Activated CD8-positive, alpha-beta memory T cell treated with anti-CD3 and anti-CD28 coated beads, Interleukin-2, amount 10 ng/mL, durations not matched to agents 7 days and 5 days (primary cell): Measurements from ENCODE around the gene UBR1. TPM values are rescaled to one million over a fixed set of nuclear protein-coding genes. Genes with fewer than 3 reads are reported as not detected.
"Not testable (repeated sequence)": the region's sequence is repeated elsewhere in the genome, so short reads cannot be mapped to it uniquely, and the experiment has no call there.

ENCODE experiments used
- ATAC-seq: fragments of 150-1000 bp; cut with Tn5 transposase; one replicate; pipeline ENCODE4 v1.10.0; 2021; ENCODE audit warnings: moderate library complexity
- CTCF ChIA-PET: fragments of 350-600 bp; sonication (Branson Sonifier 250); formaldehyde crosslinking; loops from one replicate; lab custom pipeline; 2021; ENCODE audit warnings: antibody characterized with exemption; lab: Charles Lee
- DNase-seq: peaks from one replicate; pipeline ENCODE4 v3.0.0-alpha.2; 2020
- H3K27ac Mint-ChIP-seq: one replicate; pipeline ENCODE4 v1.8.0; 2021; ENCODE audit warnings: mild to moderate bottlenecking, mixed read lengths
- H3K27me3 Mint-ChIP-seq: one replicate; pipeline ENCODE4 v1.8.0; 2021; ENCODE audit warnings: mixed read lengths
- H3K36me3 Mint-ChIP-seq: one replicate; pipeline ENCODE4 v1.8.0; 2021; ENCODE audit warnings: mild to moderate bottlenecking, mixed read lengths
- H3K4me1 Mint-ChIP-seq: one replicate; pipeline ENCODE4 v1.8.0; 2021; ENCODE audit warnings: mixed read lengths
- H3K4me3 Mint-ChIP-seq: one replicate; pipeline ENCODE4 v1.8.0; 2021; ENCODE audit warnings: mild to moderate bottlenecking, moderate library complexity, mixed read lengths
- H3K9me3 Mint-ChIP-seq: one replicate; pipeline ENCODE4 v1.8.0; 2022; ENCODE audit warnings: low read depth, mixed read lengths
- total RNA-seq, 2 experiments: library from RNA; stranded (reverse); gene quantifications; one replicate each; pipeline ENCODE4 v1.2.3, GENCODE V29; 2021

The UBR1 gene
- total RNA-seq, 2 experiments from 2014 or later, result 34.9 to 42.1 TPM

DNA sequence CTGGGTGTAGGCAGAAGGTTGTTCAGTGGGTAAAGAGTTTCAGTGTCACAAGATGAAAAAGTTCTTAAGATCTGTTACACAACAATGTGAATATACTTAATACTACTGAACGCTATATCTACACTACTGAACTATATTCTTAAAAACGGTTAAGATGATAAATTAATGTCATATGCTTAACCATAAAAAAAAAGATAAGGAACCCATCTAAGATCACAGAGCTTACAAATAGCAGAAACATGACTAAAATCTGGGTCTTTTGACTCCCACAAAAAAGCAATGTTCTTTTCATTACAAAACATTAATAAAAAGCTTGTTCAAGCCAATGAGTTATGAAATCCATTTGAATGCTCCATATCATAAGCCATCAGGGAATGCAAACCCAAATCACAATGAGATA lies 34.4 kb downstream of the UBR1 start:
- peaks cover 57% of the 10 kb centered on the region for H3K36me3 Mint-ChIP-seq
- ATAC-seq (no peak), DNase-seq (no peak)
- H3K4me1 Mint-ChIP-seq, result peaks cover 11% of the 10 kb centered on the region
- CTCF ChIA-PET, result interaction anchor here (1.0 to 1.4 kb wide), 2 partner anchors 34 to 42 kb away, joined by 3 read pairs; no protein-coding TSS in a partner anchor
- H3K9me3 Mint-ChIP-seq, result no peaks in the 10 kb centered on the region
- no peak overlapping the region for H3K27ac Mint-ChIP-seq
- H3K4me3 Mint-ChIP-seq, result no peak overlapping the region
- H3K27me3 Mint-ChIP-seq, result no peaks in the 10 kb centered on the region

DNA sequence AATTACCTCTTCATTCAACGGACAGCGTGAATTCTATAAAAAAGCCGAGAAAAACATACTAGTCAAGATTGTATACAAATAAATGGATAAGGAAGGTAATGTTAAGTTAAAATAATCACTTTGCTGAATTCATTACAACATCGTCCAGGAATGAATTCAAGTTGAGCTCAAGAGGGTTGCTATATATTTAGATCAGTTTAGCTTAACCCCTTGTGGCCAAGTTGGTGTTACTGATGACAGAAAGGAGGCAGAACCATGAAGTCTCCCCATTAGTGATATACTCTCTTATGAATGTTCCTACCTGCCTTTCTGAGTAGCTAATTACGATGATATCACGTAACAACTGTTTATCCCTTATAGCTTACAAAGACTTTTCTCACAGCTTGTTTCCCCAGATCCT lies 34.9 kb downstream of the UBR1 start:
- Mint-ChIP-seq H3K4me1 (peaks cover 11% of the 10 kb centered on the region), H3K27ac (no peak overlapping the region), H3K36me3 (peaks cover 62% of the 10 kb centered on the region), H3K27me3 (no peaks in the 10 kb centered on the region), H3K4me3 (no peak overlapping the region), H3K9me3 (no peaks in the 10 kb centered on the region)
- ATAC-seq, result no peak
- DNase-seq, result no peak
- CTCF ChIA-PET, result interaction anchor here (1.0 to 1.4 kb wide), 2 partner anchors 33 to 43 kb away, joined by 3 read pairs; no protein-coding TSS in a partner anchor

DNA sequence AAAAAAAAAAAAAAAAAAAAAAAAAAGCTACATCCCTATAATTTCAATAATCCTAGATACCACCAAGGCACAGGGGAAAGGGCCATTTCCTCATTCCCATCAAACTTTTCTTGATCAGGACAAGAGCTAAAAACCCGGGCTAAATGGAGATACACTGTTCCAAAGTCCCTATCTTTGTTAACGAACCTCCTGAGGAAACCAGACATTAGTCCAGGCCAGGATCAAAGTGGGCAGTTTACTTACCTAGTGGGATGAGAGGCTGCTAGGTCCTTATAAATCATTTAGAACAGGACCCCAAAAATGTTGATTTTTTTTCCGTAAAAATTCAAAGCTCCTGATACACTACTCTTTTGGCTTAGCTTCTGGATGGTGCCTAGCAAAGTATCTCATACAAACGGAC lies 35.6 kb downstream of the UBR1 start:
- Mint-ChIP-seq H3K27me3 (no peaks in the 10 kb centered on the region), H3K27ac (no peak overlapping the region), H3K9me3 (no peaks in the 10 kb centered on the region), H3K4me1 (peaks cover 11% of the 10 kb centered on the region), H3K36me3 (peaks cover 68% of the 10 kb centered on the region), H3K4me3 (no peak overlapping the region)
- CTCF ChIA-PET, result no interaction called here
- DNase-seq (no peak), ATAC-seq (no peak)

DNA sequence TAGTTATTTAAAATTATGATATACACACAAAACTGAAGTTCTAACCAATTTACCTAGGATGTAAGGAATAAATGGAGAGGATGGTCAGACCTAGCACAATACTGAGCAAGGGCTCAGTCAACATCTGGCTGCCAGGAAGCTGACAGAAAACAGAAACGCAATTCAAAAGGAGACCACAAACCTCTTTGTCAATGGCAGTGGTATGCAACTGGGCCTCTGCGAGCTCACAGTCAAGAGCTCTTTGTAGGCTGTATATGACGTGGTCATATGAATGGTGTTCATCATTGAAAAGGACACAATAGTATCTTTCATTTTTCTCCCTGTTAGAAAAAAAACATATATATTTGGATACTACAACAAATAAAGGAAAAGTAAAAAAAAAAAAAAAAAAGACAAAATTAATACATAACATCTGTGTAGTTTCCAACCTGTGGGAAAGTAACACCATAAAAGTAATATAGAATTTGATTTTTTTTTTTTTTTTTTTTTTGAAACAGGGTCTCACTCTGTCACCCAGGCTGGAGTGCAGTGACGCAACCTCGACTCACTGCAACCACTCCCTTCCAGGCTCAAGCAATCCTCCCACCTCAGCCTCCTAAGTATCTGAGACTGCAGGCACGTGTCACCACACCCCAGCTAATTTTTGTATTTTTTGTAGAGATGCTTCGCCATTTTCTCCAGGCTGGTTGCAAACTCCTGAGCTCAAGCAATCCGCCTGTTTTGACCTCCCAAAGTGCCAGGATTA lies 37.9 kb downstream of the UBR1 start:
- peak; percentile 73 for DNase-seq
- Mint-ChIP-seq H3K27ac (peak overlapping the region; percentile 63), H3K27me3 (no peaks in the 10 kb centered on the region), H3K4me1 (peaks cover 11% of the 10 kb centered on the region), H3K4me3 (no peak overlapping the region), H3K9me3 (no peaks in the 10 kb centered on the region), H3K36me3 (peaks cover 63% of the 10 kb centered on the region)
- CTCF ChIA-PET, result interaction anchor here (0.7 to 1.2 kb wide), 2 partner anchors 12 to 35 kb away, joined by 3 to 4 read pairs; no protein-coding TSS in a partner anchor
- ATAC-seq, result peak; percentile 96

DNA sequence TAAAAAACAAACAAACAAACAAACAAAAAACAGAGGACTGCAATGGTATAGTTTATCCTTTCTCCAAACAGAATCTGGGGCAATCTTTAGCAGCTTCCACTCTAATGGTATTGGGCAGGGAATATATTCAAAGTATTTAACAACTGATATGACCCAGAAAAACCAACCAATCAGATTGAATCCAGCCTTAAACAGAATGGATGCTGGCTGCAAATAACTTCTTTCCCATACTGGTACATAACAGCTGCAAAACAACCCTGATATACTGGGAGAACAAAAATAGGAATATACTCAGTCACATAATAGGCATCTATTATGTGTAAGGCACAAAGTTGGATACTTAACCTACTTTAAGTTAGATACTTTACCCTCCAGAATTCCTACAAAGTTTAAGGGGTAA lies 49.1 kb downstream of the UBR1 start:
- CTCF ChIA-PET, result no interaction called here
- Mint-ChIP-seq H3K36me3 (peaks cover 38% of the 10 kb centered on the region), H3K27ac (no peak overlapping the region), H3K27me3 (no peaks in the 10 kb centered on the region), H3K9me3 (no peaks in the 10 kb centered on the region), H3K4me3 (no peak overlapping the region), H3K4me1 (no peaks in the 10 kb centered on the region)
- ATAC-seq (no peak), DNase-seq (no peak)

DNA sequence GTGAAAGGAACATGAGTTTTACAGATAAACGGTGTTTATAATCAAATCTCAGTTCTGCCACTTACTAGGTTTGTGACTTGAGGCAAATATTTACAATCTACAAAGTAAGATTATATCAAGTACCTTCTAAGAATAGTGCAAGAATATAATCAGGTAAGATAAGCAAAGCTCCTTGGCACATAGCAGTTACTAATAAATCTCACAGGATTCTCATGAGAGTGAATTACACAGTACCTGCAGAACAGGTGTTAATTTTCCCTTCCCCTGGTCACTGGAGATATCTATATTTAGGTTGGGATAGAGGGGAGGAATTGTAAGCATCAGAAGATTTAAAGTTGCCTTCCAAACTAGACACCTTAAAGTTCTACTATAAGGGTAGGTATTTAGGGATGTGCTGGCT lies 53.0 kb downstream of the UBR1 start:
- H3K4me3 Mint-ChIP-seq, result no peak overlapping the region
- ATAC-seq (no peak), DNase-seq (no peak)
- H3K9me3 Mint-ChIP-seq, result no peaks in the 10 kb centered on the region
- H3K4me1 Mint-ChIP-seq, result no peaks in the 10 kb centered on the region
- peaks cover 37% of the 10 kb centered on the region for H3K36me3 Mint-ChIP-seq
- no peaks in the 10 kb centered on the region for H3K27me3 Mint-ChIP-seq
- H3K27ac Mint-ChIP-seq, result no peak overlapping the region
- CTCF ChIA-PET, result no interaction called here

DNA sequence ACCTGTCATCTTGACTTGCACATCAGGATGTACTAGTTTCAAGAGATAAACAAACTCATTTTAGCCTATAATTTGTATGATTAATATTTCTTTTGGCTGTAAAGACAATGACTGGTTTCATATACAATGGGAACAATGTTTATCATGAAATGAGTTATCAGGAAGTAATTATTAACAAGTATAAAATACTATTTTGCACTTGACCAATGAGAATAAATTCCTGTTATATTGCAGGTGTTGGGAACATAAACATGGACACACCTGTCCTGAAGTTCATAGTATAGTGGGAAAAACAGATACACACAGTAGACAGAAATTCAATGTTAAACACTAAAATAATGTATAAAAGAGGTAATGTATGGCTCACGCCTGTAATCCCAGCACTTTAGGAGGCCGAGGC lies 56.9 kb downstream of the UBR1 start:
- DNase-seq, result no peak
- Mint-ChIP-seq H3K4me1 (no peaks in the 10 kb centered on the region), H3K36me3 (peaks cover 51% of the 10 kb centered on the region), H3K4me3 (no peak overlapping the region), H3K27ac (no peak overlapping the region), H3K27me3 (no peaks in the 10 kb centered on the region), H3K9me3 (no peaks in the 10 kb centered on the region)
- CTCF ChIA-PET, result no interaction called here
- no peak for ATAC-seq

DNA sequence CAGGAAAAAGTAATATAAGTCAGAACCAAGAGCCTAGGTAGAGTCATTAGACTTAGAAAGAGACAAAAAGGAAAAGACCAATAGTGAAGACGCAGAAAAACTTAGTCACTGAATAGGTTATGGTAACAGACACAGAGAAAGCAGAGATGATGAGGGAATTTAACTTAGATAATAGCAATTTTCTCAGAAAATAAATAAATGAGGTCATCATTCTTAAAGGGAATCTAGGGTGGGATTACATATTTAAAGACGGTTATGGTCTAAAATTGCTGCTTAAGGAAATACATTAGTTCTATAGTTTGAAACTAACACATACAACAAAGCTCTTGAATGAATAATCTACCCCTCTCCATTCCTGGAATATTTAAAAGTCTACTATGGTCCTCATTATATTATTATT lies 59.4 kb downstream of the UBR1 start:
- Mint-ChIP-seq H3K27ac (no peak overlapping the region), H3K36me3 (peaks cover 52% of the 10 kb centered on the region), H3K4me3 (no peak overlapping the region), H3K27me3 (no peaks in the 10 kb centered on the region), H3K9me3 (no peaks in the 10 kb centered on the region), H3K4me1 (no peaks in the 10 kb centered on the region)
- no peak for ATAC-seq
- no peak for DNase-seq
- CTCF ChIA-PET, result no interaction called here

DNA sequence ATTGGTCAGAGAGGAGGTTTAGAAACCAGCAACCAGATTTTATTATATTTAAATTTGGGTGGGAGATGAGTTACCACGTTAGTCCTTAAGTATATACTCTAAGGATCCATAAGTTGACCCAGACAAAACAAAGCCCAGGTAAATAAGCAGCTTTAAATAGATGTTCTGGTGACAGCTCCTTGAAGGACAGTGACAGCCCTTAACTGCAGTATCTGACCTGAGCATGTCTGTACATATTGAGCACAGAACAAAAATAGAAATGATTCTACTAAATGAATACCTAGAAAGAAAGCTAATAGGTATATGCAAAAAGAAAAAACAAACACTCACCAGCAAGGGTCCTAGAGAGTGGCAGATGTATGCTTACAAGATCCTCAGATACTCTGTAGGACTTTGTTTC lies 63.0 kb downstream of the UBR1 start:
- H3K36me3 Mint-ChIP-seq, result peaks cover 52% of the 10 kb centered on the region
- CTCF ChIA-PET, result interaction anchor here (1.2 kb wide), 1 partner anchor 242 kb away, joined by 4 read pairs; no protein-coding TSS in a partner anchor
- no peak overlapping the region for H3K4me3 Mint-ChIP-seq
- no peak for ATAC-seq
- no peaks in the 10 kb centered on the region for H3K4me1 Mint-ChIP-seq
- DNase-seq, result no peak
- no peaks in the 10 kb centered on the region for H3K9me3 Mint-ChIP-seq
- H3K27ac Mint-ChIP-seq, result no peak overlapping the region
- H3K27me3 Mint-ChIP-seq, result no peaks in the 10 kb centered on the region

DNA sequence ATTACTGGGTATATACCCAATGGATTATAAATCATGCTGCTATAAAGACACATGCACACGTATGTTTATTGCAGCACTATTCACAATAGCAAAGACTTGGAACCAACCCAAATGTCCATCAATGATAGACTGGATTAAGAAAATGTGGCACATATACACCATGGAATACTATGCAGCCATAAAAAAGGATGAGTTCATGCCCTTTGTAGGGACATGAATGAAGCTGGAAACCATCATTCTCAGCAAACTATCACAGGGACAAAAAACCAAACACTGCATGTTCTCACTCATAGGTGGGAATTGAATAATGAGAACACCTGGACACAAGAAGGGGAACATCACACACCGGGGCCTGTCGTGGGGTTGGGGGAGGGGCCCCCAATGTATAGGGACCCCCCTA lies 64.8 kb downstream of the UBR1 start:
- peaks cover 52% of the 10 kb centered on the region for H3K36me3 Mint-ChIP-seq
- H3K4me1 Mint-ChIP-seq, ATAC-seq, H3K4me3 Mint-ChIP-seq, H3K9me3 Mint-ChIP-seq, DNase-seq, CTCF ChIA-PET, H3K27ac Mint-ChIP-seq, H3K27me3 Mint-ChIP-seq: not testable (repeated sequence)

DNA sequence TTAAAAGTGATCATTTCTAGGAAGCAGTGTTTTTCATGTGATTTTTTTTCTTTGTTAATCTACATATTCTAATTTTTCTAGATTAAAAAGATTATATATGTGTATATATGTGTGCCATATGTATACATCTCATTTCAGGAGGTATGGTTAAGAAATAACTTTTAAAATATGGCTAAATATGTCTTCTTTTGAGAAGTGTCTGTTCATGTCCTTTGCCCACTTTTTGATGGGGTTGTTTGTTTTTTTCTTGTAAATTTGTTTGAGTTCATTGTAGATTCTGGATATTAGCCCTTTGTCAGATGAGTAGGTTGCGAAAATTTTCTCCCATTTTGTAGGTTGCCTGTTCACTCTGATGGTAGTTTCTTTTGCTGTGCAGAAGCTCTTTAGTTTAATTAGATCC lies 70.6 kb downstream of the UBR1 start:
- H3K27me3 Mint-ChIP-seq, ATAC-seq, H3K9me3 Mint-ChIP-seq, H3K4me1 Mint-ChIP-seq, CTCF ChIA-PET, H3K4me3 Mint-ChIP-seq, H3K27ac Mint-ChIP-seq, DNase-seq: not testable (repeated sequence)
- H3K36me3 Mint-ChIP-seq, result peaks cover 44% of the 10 kb centered on the region

DNA sequence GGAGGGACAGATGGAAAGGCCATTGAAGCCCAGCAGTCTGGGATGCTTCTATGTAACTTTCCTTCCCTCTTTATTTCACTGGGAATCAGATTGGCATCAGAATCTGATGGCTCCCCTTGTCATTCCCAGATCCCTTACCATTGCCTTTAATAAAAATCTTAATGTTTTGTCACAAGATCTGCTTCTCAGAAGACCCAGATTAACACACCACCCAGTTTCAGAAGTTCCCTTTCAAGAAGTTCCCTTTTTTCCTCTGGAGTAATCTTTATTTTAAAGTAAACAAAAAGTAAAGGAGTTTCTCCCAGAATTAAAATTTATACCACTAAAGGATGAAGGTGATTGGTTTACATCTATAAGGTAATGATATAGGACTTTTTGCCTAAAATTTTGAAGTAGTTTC lies 76.4 kb downstream of the UBR1 start:
- no peaks in the 10 kb centered on the region for H3K27me3 Mint-ChIP-seq
- no peak for DNase-seq
- CTCF ChIA-PET, result no interaction called here
- no peak for ATAC-seq
- H3K36me3 Mint-ChIP-seq, result peaks cover 42% of the 10 kb centered on the region
- H3K27ac Mint-ChIP-seq, result no peak overlapping the region
- peaks cover 14% of the 10 kb centered on the region for H3K4me1 Mint-ChIP-seq
- no peak overlapping the region for H3K4me3 Mint-ChIP-seq
- H3K9me3 Mint-ChIP-seq, result no peaks in the 10 kb centered on the region

DNA sequence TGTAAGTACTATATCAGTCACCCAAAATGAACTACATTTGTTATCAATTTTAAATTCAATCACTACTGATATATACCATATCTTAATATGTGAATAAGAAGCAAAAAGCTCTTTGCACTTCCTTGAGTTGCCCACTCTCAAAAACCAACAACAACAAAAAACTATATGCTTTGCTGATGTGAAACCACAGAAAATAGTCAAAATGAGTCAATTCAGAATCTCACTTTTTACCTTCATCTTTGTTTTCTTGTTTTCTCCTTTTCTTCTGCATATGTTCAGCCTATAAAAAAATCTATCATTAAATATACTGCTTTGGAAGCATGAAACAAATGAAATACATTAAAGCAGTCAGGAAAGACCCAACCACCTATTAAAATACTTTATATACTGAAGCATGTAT lies 80.7 kb downstream of the UBR1 start:
- H3K27ac Mint-ChIP-seq, result no peak overlapping the region
- H3K4me3 Mint-ChIP-seq, result no peak overlapping the region
- peaks cover 44% of the 10 kb centered on the region for H3K36me3 Mint-ChIP-seq
- no peaks in the 10 kb centered on the region for H3K9me3 Mint-ChIP-seq
- DNase-seq (no peak), ATAC-seq (no peak)
- peaks cover 14% of the 10 kb centered on the region for H3K4me1 Mint-ChIP-seq
- CTCF ChIA-PET, result interaction anchor here (2.2 kb wide), 2 partner anchors 201 to 260 kb away, joined by 5 to 6 read pairs; no protein-coding TSS in a partner anchor
- no peaks in the 10 kb centered on the region for H3K27me3 Mint-ChIP-seq

DNA sequence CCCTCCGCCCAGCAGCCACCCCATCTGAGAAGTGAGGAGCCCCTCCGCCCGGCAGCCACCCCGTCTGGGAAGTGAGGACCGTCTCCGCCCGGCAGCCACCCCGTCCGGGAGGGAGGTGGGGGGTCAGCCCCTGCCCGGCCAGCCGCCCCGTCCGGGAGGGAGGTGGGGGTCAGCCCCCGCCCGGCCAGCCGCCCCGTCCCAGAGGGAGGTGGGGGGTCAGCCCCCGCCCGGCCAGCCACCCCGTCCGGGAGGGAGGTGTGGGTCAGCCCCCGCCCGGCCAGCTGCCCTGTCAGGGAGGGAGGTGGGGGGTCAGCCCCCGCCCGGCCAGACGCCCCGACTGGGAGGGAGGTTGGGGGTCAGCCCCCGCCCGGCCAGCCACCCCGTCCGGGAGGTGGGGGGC lies 91.2 kb downstream of the UBR1 start:
- H3K4me1 Mint-ChIP-seq, H3K9me3 Mint-ChIP-seq, DNase-seq, ATAC-seq, CTCF ChIA-PET, H3K27me3 Mint-ChIP-seq, H3K4me3 Mint-ChIP-seq, H3K27ac Mint-ChIP-seq: not testable (repeated sequence)
- H3K36me3 Mint-ChIP-seq, result peaks cover 41% of the 10 kb centered on the region
